WTC11 (cell line): ENCODE data around the gene ITGA2B. TPM values are rescaled to one million over a fixed set of nuclear protein-coding genes. Genes with fewer than 3 reads are reported as not detected.
A peak's percentile ranks its signal among the peaks of the same experiment; 100 is the strongest.

Experiments used
- ATAC-seq: fragments of 200-7000 bp; cut with Tn5 transposase; 2 replicates; pipeline ENCODE4 v1.10.0; 2021; ENCODE audit warnings: mild to moderate bottlenecking, moderate library complexity
- CTCF ChIA-PET: fragments of 300-600 bp; sonication (Branson Sonifier 250); formaldehyde crosslinking; loops from one replicate; lab custom pipeline; 2021; ENCODE audit warnings: antibody characterized with exemption; lab: Charles Lee
- POLR2A ChIA-PET: fragments of 350-600 bp; sonication (Branson Sonifier 250); formaldehyde crosslinking; loops from one replicate; lab custom pipeline; 2021; ENCODE audit warnings: antibody characterized with exemption; lab: Charles Lee
- DNase-seq: peaks from one replicate; pipeline ENCODE4 v3.0.0; 2021; ENCODE audit warnings: low spot score
- H3K27ac Mint-ChIP-seq: 2 replicates; pipeline ENCODE4 v1.8.0; 2021; ENCODE audit warnings: mixed read lengths
- H3K27me3 Mint-ChIP-seq: 2 replicates; pipeline ENCODE4 v1.8.0; 2021; ENCODE audit warnings: low read depth, mild to moderate bottlenecking, moderate library complexity, mixed read lengths
- H3K36me3 Mint-ChIP-seq: 2 replicates; pipeline ENCODE4 v1.8.0; 2021; ENCODE audit warnings: mixed read lengths
- H3K4me1 Mint-ChIP-seq: 2 replicates; pipeline ENCODE4 v1.8.0; 2022; ENCODE audit warnings: mixed read lengths
- H3K4me3 Mint-ChIP-seq: 2 replicates; pipeline ENCODE4 v1.8.0; 2021; ENCODE audit warnings: mild to moderate bottlenecking, moderate library complexity, mixed read lengths
- H3K9me3 Mint-ChIP-seq: 2 replicates; pipeline ENCODE4 v1.8.0; 2021; ENCODE audit warnings: mixed read lengths
- CREM ChIP-seq: sonication (generic); formaldehyde crosslinking; IDR thresholded peaks from 2 replicates; pipeline ENCODE4 v1.8.1; 2022; ENCODE audit warnings: mild to moderate bottlenecking, missing genetic modification reagents, moderate library complexity
- CTCF ChIP-seq: fragments of 200-600 bp; IDR thresholded peaks from 2 replicates; pipeline ENCODE4 v1.8.0; 2022; ENCODE audit warnings: antibody characterized with exemption
- JUN ChIP-seq: sonication (generic); formaldehyde crosslinking; IDR thresholded peaks from 2 replicates; pipeline ENCODE4 v1.8.0; 2023; ENCODE audit warnings: mild to moderate bottlenecking, missing genetic modification reagents
- NFE2L1 ChIP-seq: sonication (generic); formaldehyde crosslinking; IDR thresholded peaks from 2 replicates; pipeline ENCODE4 v1.8.1; 2023; ENCODE audit warnings: missing genetic modification reagents
- PRDM15 ChIP-seq: sonication (generic); formaldehyde crosslinking; IDR thresholded peaks from 2 replicates; pipeline ENCODE4 v1.8.0; 2022; ENCODE audit warnings: missing genetic modification reagents
- PREB ChIP-seq: sonication (generic); formaldehyde crosslinking; IDR thresholded peaks from 2 replicates; pipeline ENCODE4 v1.8.1; 2022; ENCODE audit warnings: mild to moderate bottlenecking, missing genetic modification reagents, moderate library complexity, borderline replicate concordance
- ZNF232 ChIP-seq: sonication (generic); formaldehyde crosslinking; IDR thresholded peaks from 2 replicates; pipeline ENCODE4 v1.8.0; 2022; ENCODE audit warnings: mild to moderate bottlenecking, missing genetic modification reagents
- ZNF281 ChIP-seq: sonication (generic); formaldehyde crosslinking; IDR thresholded peaks from 2 replicates; pipeline ENCODE4 v1.8.0; 2023; ENCODE audit warnings: mild to moderate bottlenecking, missing genetic modification reagents
- total RNA-seq: library from RNA; stranded (reverse); gene quantifications from 3 replicates; pipeline ENCODE4 v1.2.3, GENCODE V29; 2021

ITGA2B gene
- total RNA-seq, 1 experiment from 2014 or later: 21.5 TPM

GRCh38 chr17:44362459-44362948, 26.9 kb downstream of the ITGA2B start:
- DNase-seq (no peak), ATAC-seq (no peak; the same call in 1 of the 2 replicates)
- Mint-ChIP-seq H3K4me1 (peaks cover 22% of the 10 kb centered on the region), H3K27me3 (peaks cover 36% of the 10 kb centered on the region), H3K9me3 (no peaks in the 10 kb centered on the region), H3K36me3 (no peaks in the 10 kb centered on the region), H3K4me3 (peak overlapping the region; percentile 71), H3K27ac (no peak overlapping the region)
- TF ChIP-seq PRDM15 (CRISPR knock-in tag) (peak; percentile 67), CREM (CRISPR knock-in tag) (no peak), NFE2L1 (no peak)
- POLR2A ChIA-PET: interaction anchor here (1.0 to 1.9 kb wide), 2 partner anchors 8 to 17 kb away, joined by 6 read pairs; no protein-coding TSS in a partner anchor
- CTCF ChIA-PET: interaction anchor here (0.6 to 9.4 kb wide), 20 partner anchors 10 to 806 kb away, joined by 3 to 128 read pairs (median 8); partner anchors contain the start of genes ASB16, GPATCH8, GRN and RUNDC3A

GRCh38 chr17:44361292-44362260, 27.9 kb downstream of the ITGA2B start:
- DNase-seq (no peak), ATAC-seq (no peak)
- Mint-ChIP-seq H3K9me3 (no peaks in the 10 kb centered on the region), H3K4me3 (peak overlapping the region; percentile 71), H3K27ac (no peak overlapping the region), H3K36me3 (no peaks in the 10 kb centered on the region), H3K27me3 (peaks cover 27% of the 10 kb centered on the region), H3K4me1 (peaks cover 22% of the 10 kb centered on the region)
- ChIA-PET POLR2A (interaction anchor here (1.9 kb wide), 1 partner anchor 7 kb away, joined by 6 read pairs; no protein-coding TSS in a partner anchor), CTCF (interaction anchor here (0.6 to 9.4 kb wide), 13 partner anchors 9 to 161 kb away, joined by 3 to 128 read pairs (median 12); partner anchors contain the start of gene GRN)
- TF ChIP-seq JUN (CRISPR knock-in tag) (no peak), ZNF281 (CRISPR knock-in tag) (no peak), PRDM15 (CRISPR knock-in tag) (peak; percentile 49; the same call in 1 of the 2 replicates), CTCF (no peak), ZNF232 (CRISPR knock-in tag) (no peak), PREB (CRISPR knock-in tag) (no peak)
